Lung microvascular endothelial cell (primary cell): ENCODE results near the gene UBE2E3. TPM values are rescaled to one million over a fixed set of nuclear protein-coding genes. Genes with fewer than 3 reads are reported as not detected.
"Not testable (repeated sequence)": the region's sequence is repeated elsewhere in the genome, so short reads cannot be mapped to it uniquely, and the experiment has no call there.

ENCODE experiments used
- DNase-seq, 2 donors: peaks; one replicate each; pipeline versions ENCODE4 v3.0.0 to v3.0.0-alpha.2; 2010; ENCODE audit warnings: low read depth in 2 of 2
- total RNA-seq: library from RNA; depleted of rRNA; stranded (reverse); fragments of >200 nt; gene quantifications from 2 replicates; pipeline ENCODE4 v1.2.1, GENCODE V29; 2014

Gene UBE2E3
- 21.0 and 32.7 TPM in 2 replicates for total RNA-seq

DNA sequence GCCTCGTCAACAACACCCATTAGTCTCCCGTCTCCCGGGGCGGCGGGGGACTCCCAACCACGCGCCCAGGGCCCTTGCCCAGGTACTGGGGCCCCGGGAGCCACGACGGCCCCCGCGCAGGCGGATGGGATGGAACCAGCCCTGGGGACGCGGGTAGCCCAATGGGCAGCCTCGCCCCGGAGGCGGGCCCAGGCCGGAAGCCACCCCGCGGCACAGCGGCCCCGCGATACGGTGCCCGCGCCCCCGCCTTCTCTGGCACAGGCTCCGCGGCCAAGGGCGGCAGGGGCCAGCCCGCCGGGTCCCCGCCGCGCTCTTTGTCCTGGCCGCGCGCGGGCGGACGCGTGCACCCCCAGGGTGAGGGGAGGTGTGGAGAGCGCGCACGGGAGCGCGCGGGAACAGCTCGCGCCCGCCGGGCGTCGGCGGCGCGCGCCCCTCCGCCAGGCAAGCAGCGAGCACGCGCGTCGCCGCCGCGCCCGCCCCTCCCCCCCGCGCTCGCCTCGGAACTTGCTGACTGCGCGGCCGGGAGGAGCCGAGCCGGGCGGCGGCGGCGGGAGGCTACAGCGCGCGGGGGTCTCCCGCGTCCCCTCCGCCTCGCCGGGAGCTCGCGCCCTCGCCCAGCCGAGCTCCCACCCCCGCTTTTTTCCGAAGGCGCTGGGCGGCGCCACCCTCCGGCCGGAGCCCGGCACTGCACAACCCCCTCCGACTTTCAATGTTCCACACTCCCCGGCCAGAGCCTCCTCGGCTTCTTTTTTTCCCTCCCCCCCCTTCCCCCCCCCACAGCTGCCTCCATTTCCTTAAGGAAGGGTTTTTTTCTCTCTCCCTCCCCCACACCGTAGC, at the start of gene UBE2E3:
UBE2E3 (plus strand) TSS at position 500 of the 837 bp plus-strand sequence. CDS start 1,438 bp downstream, outside the sequence.
- DNase-seq = peak; percentile 84 to 86

DNA sequence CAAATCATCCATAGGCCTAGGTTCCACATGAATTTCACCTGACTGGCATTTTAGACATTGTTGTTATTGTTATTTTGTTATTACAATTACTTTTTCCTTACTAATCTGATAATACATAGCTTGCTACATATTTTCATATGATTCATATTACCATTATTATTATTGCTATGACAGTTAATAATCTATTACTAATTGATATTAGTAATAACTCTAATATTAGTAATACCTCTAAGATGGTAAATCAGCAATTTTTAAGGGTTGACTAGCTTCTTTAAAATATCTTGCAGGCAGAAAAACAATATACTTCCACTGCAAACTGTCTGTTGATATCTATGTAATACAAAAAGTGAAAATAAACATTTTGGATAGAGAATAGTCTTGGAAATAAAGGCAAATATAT, 48.6 kb upstream of the UBE2E3 start:
- DNase-seq = no peak

DNA sequence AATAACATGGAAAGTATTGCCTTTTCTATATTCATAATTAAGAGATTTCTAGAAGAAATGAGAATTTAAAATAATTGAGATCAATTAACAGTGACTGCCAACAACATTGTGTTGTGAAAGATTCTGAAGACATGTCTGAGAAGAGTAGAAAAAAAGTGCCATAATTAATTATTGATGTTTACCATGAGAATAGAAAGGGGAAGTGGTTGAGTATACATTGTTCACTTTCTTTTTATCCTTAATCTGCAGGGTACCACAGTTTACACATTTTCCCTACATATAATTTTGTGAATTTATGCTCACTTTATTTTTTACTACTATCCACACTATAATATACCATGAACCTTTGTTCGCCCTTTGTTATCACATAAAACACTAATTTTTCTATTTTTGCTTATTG, 47.1 kb upstream of the UBE2E3 start:
- DNase-seq = no peak

DNA sequence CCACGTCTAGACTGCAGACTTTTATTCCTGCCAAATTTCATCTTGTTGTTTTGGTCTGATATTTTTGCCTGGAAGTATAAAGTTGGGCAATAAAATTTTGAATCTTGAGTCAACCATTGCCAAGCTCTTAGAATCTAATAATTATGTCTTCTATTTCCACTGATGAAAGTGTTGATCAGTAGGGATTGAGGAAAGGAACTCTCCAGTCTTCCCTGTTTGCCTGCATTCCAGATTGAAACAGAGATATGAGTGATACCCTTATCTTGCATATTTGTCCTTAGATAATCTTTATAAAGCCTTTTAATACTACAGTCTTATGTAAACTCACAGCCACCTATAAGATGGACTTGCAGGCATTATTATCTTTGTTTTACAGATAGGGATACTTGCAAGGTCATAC, 45.5 kb upstream of the UBE2E3 start:
- no peak for DNase-seq

DNA sequence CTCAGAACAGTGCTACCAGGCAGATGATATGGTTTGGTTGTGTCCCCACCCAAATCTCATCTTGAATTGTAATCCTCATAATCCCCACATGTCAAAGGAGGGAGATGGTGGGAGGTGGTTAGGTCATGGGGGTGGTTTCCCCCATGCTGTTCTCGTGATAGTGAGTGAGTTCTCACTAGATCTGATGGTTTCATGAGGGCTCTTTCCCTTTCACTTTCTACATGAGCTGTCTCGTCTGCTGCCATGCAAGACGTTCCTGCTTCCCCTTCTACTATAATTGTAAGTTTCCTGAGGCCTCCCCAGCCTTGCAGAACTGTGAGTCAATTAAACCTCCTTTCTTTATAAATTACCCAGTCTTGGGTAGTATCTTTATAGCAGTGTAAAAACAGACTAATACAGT, 42.9 kb upstream of the UBE2E3 start:
- DNase-seq = not testable (repeated sequence)

DNA sequence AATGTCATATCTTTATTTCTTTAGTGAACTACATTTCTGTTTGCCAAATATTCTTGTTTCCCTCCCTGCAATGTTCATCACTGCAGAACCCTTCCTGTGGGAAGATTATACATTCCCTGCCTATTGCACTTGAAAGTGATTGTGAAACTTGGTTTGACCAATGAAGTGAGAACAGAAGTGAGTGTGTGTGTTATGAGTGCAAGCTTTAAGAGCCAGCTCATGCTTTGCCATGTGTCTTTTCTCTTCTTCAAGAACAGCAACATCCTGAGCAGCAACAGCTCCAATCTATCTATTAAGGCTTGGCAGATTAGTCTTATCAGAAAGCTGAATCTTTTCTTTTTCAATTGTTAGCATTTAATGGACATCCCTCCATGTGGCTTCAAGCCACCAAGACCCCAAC, 42.0 kb upstream of the UBE2E3 start:
- DNase-seq = no peak

DNA sequence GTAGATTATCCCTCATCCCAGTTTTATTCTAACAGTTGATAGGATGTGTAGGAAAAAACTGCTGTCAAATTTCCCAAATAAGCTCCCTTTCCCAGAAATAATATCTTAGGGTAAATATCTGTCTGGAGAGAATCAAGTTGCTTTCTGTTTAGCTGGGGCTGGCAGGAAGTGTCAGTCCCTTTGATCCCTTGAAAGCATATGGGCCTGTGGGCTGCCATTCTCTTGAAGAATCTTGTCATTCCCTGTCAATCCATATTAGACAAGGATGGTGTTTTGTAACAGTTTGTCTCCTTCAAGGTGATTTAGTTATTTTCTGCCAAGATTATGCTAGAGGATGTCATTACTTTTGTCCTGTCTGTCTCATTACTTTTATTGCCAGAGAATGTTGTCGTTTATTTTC, 37.1 kb upstream of the UBE2E3 start:
- DNase-seq = no peak

DNA sequence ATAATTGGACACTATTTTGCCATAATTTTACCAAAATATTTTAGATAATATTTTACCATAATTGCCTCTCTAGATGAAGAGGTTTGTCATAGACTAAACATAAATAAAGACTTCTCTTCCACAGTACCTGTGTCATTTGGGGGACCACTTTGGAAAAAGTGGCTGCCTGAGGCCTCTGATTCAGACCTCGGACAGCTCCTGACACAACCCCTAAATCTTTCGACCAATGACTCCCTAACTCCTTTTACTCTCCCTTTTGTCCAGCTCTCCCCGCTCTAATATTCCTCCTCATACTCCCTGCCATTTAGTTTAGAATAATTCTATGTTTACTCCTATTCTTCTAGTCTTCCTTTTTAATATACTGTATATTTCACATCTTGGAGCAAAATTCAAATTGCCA, 36.0 kb upstream of the UBE2E3 start:
- no peak for DNase-seq

DNA sequence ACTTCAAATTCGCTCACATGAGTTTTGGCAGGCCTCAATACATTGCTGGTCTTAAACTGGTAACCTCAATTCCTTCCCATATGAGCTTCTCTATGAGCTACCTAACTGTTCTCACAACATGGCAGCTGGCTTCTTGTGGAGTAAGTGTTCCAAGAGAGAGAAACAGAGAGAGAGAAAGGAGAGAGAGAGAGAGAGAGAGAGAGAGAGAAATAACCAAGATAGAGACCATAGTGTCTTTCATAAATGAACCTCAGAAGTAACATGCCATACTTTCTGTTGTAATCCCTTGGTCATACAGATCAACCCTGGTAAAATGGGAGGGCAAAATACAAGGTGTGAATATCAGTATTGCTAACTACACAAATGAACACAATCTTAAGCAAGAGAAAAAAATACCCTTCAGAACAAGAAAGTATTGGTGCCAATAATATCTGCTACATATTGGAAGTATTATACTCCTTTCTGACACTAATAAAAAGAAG, 33.2 kb upstream of the UBE2E3 start:
- no peak for DNase-seq

DNA sequence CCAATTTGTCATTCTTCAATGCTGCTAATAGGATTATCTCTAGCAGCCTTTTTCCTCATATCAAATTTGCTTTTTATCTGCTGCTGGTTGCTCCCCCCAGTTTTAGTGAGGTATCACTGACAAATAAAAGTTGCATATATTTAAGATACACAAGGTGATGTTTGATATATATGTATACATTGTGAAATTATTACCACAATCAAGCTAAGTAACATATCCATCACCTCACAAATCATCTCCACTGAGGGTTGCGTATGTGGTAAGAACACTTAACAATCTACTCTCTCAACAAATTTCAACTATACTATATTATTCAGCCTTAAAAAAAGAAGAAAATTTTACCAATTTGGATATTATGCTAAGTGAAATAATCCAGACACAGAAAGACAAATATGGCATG, 30.5 kb upstream of the UBE2E3 start:
- no peak for DNase-seq

DNA sequence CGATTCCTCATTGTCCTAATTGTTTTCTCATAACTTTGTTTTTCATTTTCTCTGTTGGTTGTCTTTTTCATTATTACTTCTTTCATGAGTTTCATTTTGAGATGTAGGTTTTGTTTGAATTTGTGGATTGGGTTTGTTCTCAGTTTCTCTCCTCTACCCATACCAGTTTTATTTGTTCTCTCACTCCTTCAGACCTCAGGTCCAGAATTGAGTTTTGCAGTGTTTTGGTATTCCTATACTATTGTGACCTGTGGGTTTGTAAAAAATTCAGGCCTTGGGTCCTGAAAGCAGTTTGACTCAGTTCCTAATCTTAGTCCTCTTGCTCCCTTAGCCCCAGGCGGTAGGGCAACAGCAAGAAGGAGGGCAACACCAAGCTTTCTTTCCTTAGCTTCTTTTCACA, 28.3 kb upstream of the UBE2E3 start:
- no peak for DNase-seq

DNA sequence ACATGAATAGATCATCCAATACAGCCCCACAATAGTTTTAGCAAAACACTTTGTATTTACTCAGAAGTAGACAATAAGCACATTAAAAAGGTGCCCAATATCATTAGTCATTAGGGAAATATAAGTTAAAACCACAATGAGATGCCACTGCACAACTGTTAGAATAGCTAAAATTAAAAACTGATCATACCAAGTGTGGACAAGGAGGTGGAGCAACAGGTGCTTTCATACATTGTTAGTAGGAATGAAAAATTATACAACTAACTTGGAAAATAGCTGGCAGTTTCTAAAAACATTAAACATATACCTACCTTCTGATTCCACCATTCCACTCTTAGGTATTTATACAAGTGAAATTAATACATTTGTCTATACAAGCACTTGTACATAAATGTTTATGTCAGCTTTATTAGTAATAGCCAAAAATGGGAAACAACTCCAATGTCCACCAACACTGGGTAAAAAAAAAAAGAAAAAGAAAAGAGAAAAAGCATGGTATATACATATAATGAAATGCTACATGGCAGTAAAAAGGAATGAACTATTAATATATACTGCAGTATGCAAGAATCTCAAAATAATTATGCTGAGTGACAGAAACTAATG, 27.6 kb upstream of the UBE2E3 start:
- no peak for DNase-seq

DNA sequence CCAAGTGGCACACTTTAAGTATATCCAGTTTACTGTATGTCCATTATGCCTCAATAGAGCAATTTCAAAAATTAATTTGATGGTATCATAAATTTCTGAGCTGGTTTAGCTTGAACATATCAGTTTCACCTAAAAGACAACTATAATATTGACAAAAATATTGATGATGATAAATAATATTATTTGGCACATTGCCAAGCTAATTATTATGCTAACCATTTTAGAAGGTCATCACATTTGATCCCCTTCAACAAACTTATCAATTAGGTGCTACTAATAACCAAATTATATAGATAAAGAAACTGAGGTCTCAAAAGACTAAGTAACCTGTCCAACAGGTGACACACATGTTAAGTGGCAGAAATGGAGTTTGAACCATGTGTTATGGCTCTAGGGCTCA, 26.9 kb upstream of the UBE2E3 start:
- no peak for DNase-seq

DNA sequence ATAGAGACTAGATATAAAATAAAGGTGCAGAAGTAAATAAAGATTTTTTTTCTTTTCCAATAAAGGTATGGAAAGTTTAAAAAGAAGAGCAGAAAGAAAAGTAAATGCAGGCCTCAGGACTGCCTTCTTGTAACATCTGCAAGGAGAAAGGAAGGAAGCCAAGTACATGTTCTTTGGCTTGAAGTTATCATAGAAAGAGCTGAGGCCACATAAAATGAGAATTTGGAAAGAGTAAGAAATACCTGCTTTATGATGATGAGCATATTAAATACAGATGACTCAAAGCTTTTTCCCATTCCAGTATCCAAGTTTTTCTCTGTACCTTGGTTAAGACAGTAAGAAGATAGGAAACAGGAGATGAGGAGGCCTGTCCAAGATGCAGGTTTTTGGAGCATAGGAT, 25.3 kb upstream of the UBE2E3 start:
- DNase-seq = no peak

DNA sequence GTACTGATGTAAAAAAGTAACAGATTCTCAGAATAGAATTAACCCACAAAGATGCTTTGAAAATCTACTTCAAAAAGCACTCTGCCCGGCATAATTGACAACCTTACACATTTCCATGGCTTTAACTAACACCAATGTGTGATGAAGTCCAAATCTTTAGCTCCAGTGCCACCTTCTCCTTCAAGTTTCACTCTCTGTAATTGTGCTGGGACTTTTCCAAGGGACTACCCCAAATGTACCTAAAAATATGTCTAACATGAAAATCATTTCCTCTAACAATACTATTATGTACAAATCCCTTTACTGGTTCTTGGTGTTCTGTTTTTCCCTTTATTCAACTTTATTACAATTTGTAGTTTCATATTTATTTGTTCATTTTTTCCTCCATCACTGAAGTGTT, 20.6 kb upstream of the UBE2E3 start:
- no peak for DNase-seq

DNA sequence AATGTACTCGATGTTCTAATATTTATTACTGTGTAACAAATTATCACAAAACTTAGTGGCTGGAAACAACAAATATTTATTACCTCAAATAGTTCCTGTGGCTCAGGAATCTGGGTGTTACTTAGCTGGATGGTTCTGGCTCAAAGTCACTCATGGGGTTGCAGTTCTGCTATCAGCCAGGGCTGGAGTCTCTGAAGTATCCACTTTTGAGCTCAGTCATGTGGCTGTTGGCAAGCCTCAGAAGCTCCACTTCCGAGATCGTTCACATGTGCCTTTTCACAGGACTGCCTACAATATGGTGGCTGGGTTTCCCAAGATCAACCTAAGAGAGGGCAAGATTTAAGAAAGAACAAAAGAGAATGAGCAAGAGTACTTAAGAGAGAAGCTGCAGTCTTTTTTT, 19.4 kb upstream of the UBE2E3 start:
- DNase-seq = no peak

DNA sequence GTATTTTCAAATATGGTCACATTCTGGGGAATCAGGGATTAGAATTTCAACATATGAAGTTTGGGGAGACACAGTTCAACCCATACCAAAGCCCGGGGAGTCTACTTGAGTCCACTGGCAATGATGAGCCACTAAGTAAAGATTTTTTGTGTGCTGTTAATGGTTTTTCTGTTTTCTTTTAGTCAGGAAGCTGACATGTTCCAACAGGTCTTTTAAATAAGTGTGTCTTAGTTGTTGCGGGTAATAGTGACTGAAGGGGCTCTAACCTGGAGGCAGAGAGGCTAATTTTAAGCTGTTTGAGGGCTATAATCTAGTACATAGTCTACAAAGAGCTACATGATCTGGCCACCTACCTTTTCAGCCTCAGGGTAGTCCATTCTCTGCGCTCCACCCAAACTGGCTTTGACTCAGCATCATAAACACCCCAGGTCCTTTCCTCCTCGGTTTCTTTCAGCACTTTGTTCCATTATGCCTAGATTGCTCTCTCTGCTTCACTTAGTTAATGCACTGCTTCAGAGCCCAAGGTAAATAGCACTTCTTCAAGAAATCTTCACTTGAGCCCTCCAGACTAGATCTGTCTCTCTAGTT, 17.6 kb upstream of the UBE2E3 start:
- DNase-seq = no peak

DNA sequence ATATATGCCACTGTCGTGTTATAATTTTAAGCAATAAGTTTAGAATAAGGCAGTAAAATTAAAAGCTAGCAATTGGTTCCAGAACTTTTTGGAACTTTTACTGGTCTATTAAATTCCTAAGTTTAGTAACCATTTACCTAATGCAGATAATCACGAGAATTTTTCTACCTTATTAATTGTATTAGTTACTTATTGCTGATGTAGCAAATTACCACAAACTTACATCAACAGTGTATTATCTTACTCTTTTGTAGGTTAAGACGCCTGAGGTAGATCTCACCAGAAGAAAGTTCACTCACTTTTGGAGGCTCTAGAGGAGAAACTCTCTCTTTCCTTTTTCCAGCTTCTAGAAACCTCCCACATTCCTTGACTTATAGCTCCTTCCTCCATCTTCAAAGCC, 14.0 kb upstream of the UBE2E3 start:
- DNase-seq = no peak

DNA sequence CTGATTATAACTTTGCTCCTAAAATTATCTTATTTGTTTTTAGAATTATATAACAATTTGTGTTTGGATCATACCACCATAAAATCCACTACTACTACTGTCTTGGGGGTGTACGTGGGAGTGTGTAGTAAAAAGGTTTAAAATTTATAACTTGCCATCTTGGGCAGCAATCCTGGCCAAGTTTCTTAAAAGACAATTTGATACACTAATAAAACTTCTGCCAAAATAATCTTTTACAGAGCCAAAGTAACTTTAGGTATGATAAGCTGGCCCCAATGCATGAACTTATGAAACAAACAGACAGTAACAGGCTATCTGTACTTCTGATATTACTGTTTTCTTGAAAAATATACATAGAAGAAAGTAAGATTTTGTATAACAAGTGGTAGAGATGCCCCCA, 11.3 kb upstream of the UBE2E3 start:
- no peak for DNase-seq

DNA sequence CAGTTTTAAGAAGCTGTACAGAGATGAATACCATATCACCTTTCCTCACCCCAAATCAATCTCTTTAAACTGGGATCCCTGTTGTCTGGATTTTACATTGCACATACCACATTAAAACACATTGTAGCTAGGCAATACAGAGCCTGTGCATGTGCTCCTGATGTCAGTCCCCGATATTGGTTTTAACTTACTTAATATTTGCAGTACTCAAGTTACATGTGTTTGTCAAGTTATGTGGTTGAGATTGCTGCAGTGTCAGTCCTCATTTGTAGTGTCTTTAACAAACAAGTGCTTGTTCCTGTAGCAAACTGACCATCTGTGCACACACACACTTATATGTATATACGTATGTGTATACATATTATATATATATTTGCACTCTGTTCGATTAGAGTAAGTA, 10.4 kb upstream of the UBE2E3 start:
- no peak for DNase-seq

DNA sequence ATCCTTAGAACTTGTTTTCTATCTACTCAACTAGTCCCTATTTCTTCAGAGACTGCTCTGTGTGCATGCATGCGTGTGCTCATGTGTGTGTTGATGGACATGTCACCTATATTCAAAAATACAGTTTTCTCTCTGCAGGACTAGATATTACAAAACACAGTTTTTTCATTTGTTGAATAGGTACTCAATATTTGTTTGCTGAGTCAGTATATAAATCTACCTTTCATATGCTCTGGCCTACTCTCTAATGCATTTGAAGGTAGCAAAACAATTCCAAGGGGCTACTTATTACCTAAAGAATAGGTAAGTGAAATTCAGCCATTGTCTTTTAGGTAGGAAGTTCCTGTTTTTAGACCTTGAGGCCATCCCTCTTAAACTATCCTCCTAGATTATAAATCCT, 8.6 kb upstream of the UBE2E3 start:
- DNase-seq = no peak

DNA sequence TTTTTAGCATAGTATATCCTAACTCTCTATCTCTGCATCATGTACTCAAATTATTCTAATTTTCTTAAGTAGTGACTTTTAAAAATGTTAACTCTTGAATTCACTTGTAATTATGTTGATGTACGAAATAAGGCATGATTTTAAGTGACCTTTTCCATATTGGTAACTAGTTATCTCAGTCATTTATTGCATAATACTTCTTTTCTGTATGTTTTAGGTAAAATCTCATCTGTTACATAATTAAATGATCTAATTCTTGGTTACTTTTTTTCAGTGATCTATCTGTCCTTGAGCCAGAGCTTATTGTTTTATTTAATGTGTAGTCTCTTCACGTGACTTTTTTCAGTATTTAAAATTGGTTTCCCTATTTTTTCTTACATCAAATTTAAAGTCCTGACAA, 4.8 kb upstream of the UBE2E3 start:
- no peak for DNase-seq
